K562 (cell line): ENCODE measurements around the gene TMEM95. TPM values are rescaled to one million over a fixed set of nuclear protein-coding genes. Genes with fewer than 3 reads are reported as not detected.
A peak's percentile ranks its signal among the peaks of the same experiment; 100 is the strongest.

Source experiments
- CBFA2T3 ChIP-seq: fragments of 450-650 bp; IDR thresholded peaks from 2 replicates; pipeline ENCODE4 v1.6.1; 2017
- EP400 ChIP-seq: fragments of 450-650 bp; IDR thresholded peaks from 2 replicates; pipeline ENCODE4 v1.6.1; 2017; ENCODE audit warnings: antibody characterized with exemption, mild to moderate bottlenecking, moderate library complexity
- MTA3 ChIP-seq: fragments of 450-650 bp; formaldehyde crosslinking; IDR thresholded peaks from 2 replicates; pipeline ENCODE4 v1.6.1; 2017; ENCODE audit warnings: mild to moderate bottlenecking, borderline replicate concordance
- NFE2L1 ChIP-seq: fragments of 450-650 bp; IDR thresholded peaks from 2 replicates; pipeline ENCODE4 v1.6.1; 2016; ENCODE audit warnings: missing genetic modification characterization, low read depth, mild to moderate bottlenecking, missing compliant biosample characterization, moderate library complexity, borderline replicate concordance
- PHF8 ChIP-seq: fragments of 200-600 bp; sonication (generic); IDR thresholded peaks from 2 replicates; pipeline ENCODE4 v1.6.1; 2012; ENCODE audit warnings: mixed run types, mild to moderate bottlenecking, inconsistent platforms, low read length, moderate library complexity, borderline replicate concordance
- RBM17 ChIP-seq: fragments of 200-400 bp; formaldehyde crosslinking; IDR thresholded peaks from 2 replicates; pipeline ENCODE4 v1.6.1; 2017; ENCODE audit warnings: low read depth, mild to moderate bottlenecking, low read length, borderline replicate concordance
- TCF3 ChIP-seq: sonication (generic); formaldehyde crosslinking; IDR thresholded peaks from 2 replicates; pipeline ENCODE4 v1.4.0; 2020; ENCODE audit warnings: mild to moderate bottlenecking, missing genetic modification reagents
- ZNF408 ChIP-seq: fragments of 250-450 bp; sonication (Bioruptor Pico); IDR thresholded peaks from 2 replicates; pipeline ENCODE4 v1.4.0; 2020; ENCODE audit warnings: low read depth, mild to moderate bottlenecking, moderate library complexity
- ZNF436 ChIP-seq: fragments of 250-450, 450-650 bp; sonication (Bioruptor Pico); formaldehyde crosslinking; IDR thresholded peaks from 2 replicates; pipeline ENCODE4 v1.7.0; 2020; ENCODE audit warnings: mild to moderate bottlenecking
- ZNF444 ChIP-seq: fragments of 250-450 bp; sonication (Bioruptor Pico); IDR thresholded peaks from 2 replicates; pipeline ENCODE4 v1.4.0; 2020; ENCODE audit warnings: mild to moderate bottlenecking, moderate library complexity
- ZNF717 ChIP-seq: fragments of 250-450 bp; sonication (Bioruptor Pico); IDR thresholded peaks from 2 replicates; pipeline ENCODE4 v1.5.0; 2021
- polyA plus RNA-seq, 8 experiments: library from polyadenylated mRNA; depleted of rRNA in 4 of 8; stranded (reverse) in 5 of 8; unstranded in 3 of 8; fragments of >200 nt; fragmentation: Nextera tagmentation in 2 of 8; fragmentation: Illumina TruSeq in 1 of 8; extraction: Ambion mirVana in 2 of 8; extraction: Trizol in 1 of 8; gene quantifications; 2 replicates each; pipeline versions ENCODE4 v1.2.1 to v1.2.3, GENCODE V29; 2011 to 2014; ENCODE audit warnings: inconsistent platforms in 1 of 8, missing spikeins in 1 of 8
- total RNA-seq, 7 experiments: library from RNA; depleted of rRNA in 6 of 7; stranded (reverse); fragments of >200 nt in 6 of 7; fragmentation: Illumina TruSeq in 2 of 7; extraction: Trizol in 2 of 7; gene quantifications; 2 replicates each; pipeline versions ENCODE4 v1.2.1 to v1.2.3, GENCODE V29; 2011 to 2021; ENCODE audit warnings: low replicate concordance in 1 of 7
- TF ChIP-seq, protein P1 (sequence below): fragments of 250-450 bp; sonication (Bioruptor Pico); IDR thresholded peaks from 2 replicates; pipeline ENCODE4 v1.4.0; 2020
- TF ChIP-seq, protein P2 (sequence below): fragments of 200-600 bp; sonication (generic); IDR thresholded peaks from one replicate; pipeline ENCODE4 v1.6.1; 2012; ENCODE audit warnings: mild to moderate bottlenecking, low read depth, low read length, inconsistent platforms
- TF ChIP-seq, protein P3 (sequence below): fragments of 250-450 bp; sonication (Bioruptor Pico); IDR thresholded peaks from 2 replicates; pipeline ENCODE4 v1.6.1; 2021; ENCODE audit warnings: mild to moderate bottlenecking

TMEM95 gene
- total and polyA plus RNA-seq, 9 of the 15 experiments (the other 6 are each of a cell fraction or from before 2014, with no cell fraction given): not detected

- TF ChIP-seq EP400: no peak
- no peak for TF ChIP-seq ZNF436 (CRISPR knock-in tag)
- TF ChIP-seq ZNF444: no peak
- TF ChIP-seq, protein P1, sequence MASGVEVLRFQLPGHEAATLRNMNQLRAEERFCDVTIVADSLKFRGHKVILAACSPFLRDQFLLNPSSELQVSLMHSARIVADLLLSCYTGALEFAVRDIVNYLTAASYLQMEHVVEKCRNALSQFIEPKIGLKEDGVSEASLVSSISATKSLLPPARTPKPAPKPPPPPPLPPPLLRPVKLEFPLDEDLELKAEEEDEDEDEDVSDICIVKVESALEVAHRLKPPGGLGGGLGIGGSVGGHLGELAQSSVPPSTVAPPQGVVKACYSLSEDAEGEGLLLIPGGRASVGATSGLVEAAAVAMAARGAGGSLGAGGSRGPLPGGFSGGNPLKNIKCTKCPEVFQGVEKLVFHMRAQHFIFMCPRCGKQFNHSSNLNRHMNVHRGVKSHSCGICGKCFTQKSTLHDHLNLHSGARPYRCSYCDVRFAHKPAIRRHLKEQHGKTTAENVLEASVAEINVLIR (CRISPR knock-in tag): no peak
- peak; percentile 57; the same call in 1 of the 2 replicates for TF ChIP-seq TCF3 (CRISPR knock-in tag)
- no peak for TF ChIP-seq ZNF408 (CRISPR knock-in tag)
- TF ChIP-seq, protein P2, sequence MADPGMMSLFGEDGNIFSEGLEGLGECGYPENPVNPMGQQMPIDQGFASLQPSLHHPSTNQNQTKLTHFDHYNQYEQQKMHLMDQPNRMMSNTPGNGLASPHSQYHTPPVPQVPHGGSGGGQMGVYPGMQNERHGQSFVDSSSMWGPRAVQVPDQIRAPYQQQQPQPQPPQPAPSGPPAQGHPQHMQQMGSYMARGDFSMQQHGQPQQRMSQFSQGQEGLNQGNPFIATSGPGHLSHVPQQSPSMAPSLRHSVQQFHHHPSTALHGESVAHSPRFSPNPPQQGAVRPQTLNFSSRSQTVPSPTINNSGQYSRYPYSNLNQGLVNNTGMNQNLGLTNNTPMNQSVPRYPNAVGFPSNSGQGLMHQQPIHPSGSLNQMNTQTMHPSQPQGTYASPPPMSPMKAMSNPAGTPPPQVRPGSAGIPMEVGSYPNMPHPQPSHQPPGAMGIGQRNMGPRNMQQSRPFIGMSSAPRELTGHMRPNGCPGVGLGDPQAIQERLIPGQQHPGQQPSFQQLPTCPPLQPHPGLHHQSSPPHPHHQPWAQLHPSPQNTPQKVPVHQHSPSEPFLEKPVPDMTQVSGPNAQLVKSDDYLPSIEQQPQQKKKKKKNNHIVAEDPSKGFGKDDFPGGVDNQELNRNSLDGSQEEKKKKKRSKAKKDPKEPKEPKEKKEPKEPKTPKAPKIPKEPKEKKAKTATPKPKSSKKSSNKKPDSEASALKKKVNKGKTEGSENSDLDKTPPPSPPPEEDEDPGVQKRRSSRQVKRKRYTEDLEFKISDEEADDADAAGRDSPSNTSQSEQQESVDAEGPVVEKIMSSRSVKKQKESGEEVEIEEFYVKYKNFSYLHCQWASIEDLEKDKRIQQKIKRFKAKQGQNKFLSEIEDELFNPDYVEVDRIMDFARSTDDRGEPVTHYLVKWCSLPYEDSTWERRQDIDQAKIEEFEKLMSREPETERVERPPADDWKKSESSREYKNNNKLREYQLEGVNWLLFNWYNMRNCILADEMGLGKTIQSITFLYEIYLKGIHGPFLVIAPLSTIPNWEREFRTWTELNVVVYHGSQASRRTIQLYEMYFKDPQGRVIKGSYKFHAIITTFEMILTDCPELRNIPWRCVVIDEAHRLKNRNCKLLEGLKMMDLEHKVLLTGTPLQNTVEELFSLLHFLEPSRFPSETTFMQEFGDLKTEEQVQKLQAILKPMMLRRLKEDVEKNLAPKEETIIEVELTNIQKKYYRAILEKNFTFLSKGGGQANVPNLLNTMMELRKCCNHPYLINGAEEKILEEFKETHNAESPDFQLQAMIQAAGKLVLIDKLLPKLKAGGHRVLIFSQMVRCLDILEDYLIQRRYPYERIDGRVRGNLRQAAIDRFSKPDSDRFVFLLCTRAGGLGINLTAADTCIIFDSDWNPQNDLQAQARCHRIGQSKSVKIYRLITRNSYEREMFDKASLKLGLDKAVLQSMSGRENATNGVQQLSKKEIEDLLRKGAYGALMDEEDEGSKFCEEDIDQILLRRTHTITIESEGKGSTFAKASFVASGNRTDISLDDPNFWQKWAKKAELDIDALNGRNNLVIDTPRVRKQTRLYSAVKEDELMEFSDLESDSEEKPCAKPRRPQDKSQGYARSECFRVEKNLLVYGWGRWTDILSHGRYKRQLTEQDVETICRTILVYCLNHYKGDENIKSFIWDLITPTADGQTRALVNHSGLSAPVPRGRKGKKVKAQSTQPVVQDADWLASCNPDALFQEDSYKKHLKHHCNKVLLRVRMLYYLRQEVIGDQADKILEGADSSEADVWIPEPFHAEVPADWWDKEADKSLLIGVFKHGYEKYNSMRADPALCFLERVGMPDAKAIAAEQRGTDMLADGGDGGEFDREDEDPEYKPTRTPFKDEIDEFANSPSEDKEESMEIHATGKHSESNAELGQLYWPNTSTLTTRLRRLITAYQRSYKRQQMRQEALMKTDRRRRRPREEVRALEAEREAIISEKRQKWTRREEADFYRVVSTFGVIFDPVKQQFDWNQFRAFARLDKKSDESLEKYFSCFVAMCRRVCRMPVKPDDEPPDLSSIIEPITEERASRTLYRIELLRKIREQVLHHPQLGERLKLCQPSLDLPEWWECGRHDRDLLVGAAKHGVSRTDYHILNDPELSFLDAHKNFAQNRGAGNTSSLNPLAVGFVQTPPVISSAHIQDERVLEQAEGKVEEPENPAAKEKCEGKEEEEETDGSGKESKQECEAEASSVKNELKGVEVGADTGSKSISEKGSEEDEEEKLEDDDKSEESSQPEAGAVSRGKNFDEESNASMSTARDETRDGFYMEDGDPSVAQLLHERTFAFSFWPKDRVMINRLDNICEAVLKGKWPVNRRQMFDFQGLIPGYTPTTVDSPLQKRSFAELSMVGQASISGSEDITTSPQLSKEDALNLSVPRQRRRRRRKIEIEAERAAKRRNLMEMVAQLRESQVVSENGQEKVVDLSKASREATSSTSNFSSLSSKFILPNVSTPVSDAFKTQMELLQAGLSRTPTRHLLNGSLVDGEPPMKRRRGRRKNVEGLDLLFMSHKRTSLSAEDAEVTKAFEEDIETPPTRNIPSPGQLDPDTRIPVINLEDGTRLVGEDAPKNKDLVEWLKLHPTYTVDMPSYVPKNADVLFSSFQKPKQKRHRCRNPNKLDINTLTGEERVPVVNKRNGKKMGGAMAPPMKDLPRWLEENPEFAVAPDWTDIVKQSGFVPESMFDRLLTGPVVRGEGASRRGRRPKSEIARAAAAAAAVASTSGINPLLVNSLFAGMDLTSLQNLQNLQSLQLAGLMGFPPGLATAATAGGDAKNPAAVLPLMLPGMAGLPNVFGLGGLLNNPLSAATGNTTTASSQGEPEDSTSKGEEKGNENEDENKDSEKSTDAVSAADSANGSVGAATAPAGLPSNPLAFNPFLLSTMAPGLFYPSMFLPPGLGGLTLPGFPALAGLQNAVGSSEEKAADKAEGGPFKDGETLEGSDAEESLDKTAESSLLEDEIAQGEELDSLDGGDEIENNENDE: no peak
- TF ChIP-seq ZNF717 (CRISPR knock-in tag): no peak
- TF ChIP-seq NFE2L1 (tag): no peak
- peak; percentile 60; the same call in 1 of the 2 replicates for TF ChIP-seq CBFA2T3
- no peak for TF ChIP-seq PHF8
- TF ChIP-seq RBM17: no peak
- TF ChIP-seq MTA3: no peak
- TF ChIP-seq, protein P3, sequence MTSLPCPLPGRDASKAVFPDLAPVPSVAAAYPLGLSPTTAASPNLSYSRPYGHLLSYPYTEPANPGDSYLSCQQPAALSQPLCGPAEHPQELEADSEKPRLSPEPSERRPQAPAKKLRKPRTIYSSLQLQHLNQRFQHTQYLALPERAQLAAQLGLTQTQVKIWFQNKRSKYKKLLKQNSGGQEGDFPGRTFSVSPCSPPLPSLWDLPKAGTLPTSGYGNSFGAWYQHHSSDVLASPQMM: no peak
Measured at GRCh38 chr17:7374353-7374752, 19.4 kb downstream of the TMEM95 start (continued).
